KMS-11 (cell line): ENCODE measurements around the gene EHBP1L1.
"Not testable (repeated sequence)": the region's sequence is repeated elsewhere in the genome, so short reads cannot be mapped to it uniquely, and the experiment has no call there.

ENCODE experiments used
- H2AFZ ChIP-seq: fragments of 200-600 bp; sonication (generic); 2 replicates; pipeline ENCODE4 v1.6.1; 2016; ENCODE audit warnings: antibody characterized with exemption, mixed run types, low read depth
- H3K27ac ChIP-seq: fragments of 200-600 bp; sonication (generic); 2 replicates; pipeline ENCODE4 v1.6.1; 2016; ENCODE audit warnings: mild to moderate bottlenecking, mixed run types
- H3K27me3 ChIP-seq: fragments of 200-600 bp; sonication (generic); 2 replicates; pipeline ENCODE4 v1.6.1; 2017; ENCODE audit warnings: mild to moderate bottlenecking, low read depth, mixed run types, moderate library complexity; ENCODE audit not compliant: insufficient read depth
- H3K36me3 ChIP-seq: fragments of 200-600 bp; sonication (generic); 2 replicates; pipeline ENCODE4 v1.6.1; 2017; ENCODE audit warnings: mild to moderate bottlenecking, mixed run types; ENCODE audit not compliant: insufficient read depth
- H3K4me1 ChIP-seq: fragments of 200-600 bp; sonication (generic); 2 replicates; pipeline ENCODE4 v1.6.1; 2016; ENCODE audit warnings: mild to moderate bottlenecking, low read depth, mixed run types; ENCODE audit not compliant: poor library complexity, severe bottlenecking
- H3K4me2 ChIP-seq: fragments of 200-600 bp; sonication (generic); 2 replicates; pipeline ENCODE4 v1.7.0; 2016; ENCODE audit warnings: mild to moderate bottlenecking, mixed run types
- H3K4me3 ChIP-seq: fragments of 200-600 bp; sonication (generic); IDR thresholded peaks from 2 replicates; pipeline ENCODE4 v1.6.1; 2017; ENCODE audit warnings: low read depth, low read length, mixed read lengths; ENCODE audit not compliant: insufficient read depth
- H3K79me2 ChIP-seq: fragments of 200-600 bp; sonication (generic); 2 replicates; pipeline ENCODE4 v1.6.1; 2016; ENCODE audit warnings: low read depth, mixed run types; ENCODE audit not compliant: insufficient read depth
- H3K9ac ChIP-seq: fragments of 200-600 bp; sonication (generic); 2 replicates; pipeline ENCODE4 v1.6.1; 2016; ENCODE audit warnings: mild to moderate bottlenecking, mixed run types
- H4K20me1 ChIP-seq: fragments of 200-600 bp; sonication (generic); 2 replicates; pipeline ENCODE4 v1.6.1; 2016; ENCODE audit warnings: mild to moderate bottlenecking, mixed run types; ENCODE audit not compliant: insufficient read depth
- TF ChIP-seq, protein P1 (sequence below): fragments of 200-600 bp; sonication (generic); conservative IDR thresholded peaks from 2 replicates; pipeline ENCODE4 v1.6.1; 2017; ENCODE audit warnings: low read depth, mild to moderate bottlenecking, antibody characterized with exemption, low read length, moderate library complexity, mixed read lengths

Gene EHBP1L1

DNA sequence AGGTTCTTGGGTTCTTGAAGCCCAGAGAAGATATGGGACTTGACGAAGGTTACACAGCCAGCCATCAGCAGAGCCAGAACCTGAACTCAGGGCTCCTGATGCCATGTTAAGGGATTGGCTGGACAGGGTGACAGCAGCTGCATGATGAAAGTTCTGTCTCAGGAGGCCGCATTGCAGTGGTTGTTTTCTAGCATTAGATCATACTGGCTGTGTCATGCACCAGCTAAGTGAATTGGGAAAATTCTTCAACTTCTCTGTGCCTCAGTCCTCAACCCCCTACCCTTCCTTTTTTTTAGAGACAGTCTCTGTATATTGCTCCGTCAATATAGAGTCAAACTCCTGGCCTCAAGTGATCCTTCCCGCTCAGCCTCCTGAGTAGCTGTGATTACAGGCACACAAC is 12.3 kb upstream of the EHBP1L1 start:
- Histone ChIP-seq H3K27me3 (no peaks in the 10 kb centered on the region), H3K4me3 (no peak overlapping the region), H3K27ac (no peak overlapping the region), H3K9ac (no peak overlapping the region), H4K20me1 (no peaks in the 10 kb centered on the region), H3K36me3 (no peaks in the 10 kb centered on the region), H2AFZ (no peak overlapping the region), H3K4me2 (no peak overlapping the region), H3K4me1 (peaks cover 40% of the 10 kb centered on the region), H3K79me2 (peaks cover 22% of the 10 kb centered on the region)
- TF ChIP-seq, protein P1, sequence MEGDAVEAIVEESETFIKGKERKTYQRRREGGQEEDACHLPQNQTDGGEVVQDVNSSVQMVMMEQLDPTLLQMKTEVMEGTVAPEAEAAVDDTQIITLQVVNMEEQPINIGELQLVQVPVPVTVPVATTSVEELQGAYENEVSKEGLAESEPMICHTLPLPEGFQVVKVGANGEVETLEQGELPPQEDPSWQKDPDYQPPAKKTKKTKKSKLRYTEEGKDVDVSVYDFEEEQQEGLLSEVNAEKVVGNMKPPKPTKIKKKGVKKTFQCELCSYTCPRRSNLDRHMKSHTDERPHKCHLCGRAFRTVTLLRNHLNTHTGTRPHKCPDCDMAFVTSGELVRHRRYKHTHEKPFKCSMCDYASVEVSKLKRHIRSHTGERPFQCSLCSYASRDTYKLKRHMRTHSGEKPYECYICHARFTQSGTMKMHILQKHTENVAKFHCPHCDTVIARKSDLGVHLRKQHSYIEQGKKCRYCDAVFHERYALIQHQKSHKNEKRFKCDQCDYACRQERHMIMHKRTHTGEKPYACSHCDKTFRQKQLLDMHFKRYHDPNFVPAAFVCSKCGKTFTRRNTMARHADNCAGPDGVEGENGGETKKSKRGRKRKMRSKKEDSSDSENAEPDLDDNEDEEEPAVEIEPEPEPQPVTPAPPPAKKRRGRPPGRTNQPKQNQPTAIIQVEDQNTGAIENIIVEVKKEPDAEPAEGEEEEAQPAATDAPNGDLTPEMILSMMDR, result no peak

DNA sequence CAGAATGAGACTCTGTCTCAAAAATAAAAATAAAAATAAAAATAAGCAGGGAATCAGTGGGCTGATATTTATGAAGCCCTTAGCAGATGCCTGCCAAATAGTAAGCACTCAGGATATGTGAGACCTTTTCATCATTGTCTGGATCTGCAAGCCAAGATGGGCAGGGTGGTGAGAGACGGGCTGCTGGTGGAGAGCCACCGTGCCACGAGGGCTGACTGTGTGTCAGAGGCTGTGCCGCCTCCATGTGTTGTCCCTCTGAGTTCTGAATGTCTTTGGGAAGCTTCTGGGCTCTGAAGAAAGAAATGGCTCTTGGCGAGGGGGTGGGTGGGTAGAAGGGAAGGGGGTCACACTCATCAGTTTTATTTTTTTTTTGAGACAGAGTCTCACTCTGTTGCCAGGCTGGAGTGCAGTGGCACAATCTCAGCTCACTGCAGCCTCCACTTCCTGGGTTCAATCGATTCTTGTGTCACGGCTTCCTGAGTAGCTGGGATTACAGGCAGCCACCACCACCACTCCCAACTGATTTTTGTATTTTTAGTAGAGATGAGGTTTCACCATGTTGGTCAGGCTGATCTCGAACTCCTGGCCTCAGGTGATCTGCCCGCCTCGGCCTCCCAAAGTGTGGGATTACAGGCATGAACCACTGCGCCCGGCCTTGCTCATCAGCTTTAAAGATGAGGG is 10.8 kb upstream of the EHBP1L1 start:
- not testable (repeated sequence) for H3K36me3 ChIP-seq, H3K9ac ChIP-seq, H3K27me3 ChIP-seq, H2AFZ ChIP-seq, H4K20me1 ChIP-seq, H3K4me2 ChIP-seq, H3K27ac ChIP-seq, H3K4me3 ChIP-seq
- Histone ChIP-seq H3K4me1 (peaks cover 32% of the 10 kb centered on the region), H3K79me2 (peaks cover 28% of the 10 kb centered on the region)

DNA sequence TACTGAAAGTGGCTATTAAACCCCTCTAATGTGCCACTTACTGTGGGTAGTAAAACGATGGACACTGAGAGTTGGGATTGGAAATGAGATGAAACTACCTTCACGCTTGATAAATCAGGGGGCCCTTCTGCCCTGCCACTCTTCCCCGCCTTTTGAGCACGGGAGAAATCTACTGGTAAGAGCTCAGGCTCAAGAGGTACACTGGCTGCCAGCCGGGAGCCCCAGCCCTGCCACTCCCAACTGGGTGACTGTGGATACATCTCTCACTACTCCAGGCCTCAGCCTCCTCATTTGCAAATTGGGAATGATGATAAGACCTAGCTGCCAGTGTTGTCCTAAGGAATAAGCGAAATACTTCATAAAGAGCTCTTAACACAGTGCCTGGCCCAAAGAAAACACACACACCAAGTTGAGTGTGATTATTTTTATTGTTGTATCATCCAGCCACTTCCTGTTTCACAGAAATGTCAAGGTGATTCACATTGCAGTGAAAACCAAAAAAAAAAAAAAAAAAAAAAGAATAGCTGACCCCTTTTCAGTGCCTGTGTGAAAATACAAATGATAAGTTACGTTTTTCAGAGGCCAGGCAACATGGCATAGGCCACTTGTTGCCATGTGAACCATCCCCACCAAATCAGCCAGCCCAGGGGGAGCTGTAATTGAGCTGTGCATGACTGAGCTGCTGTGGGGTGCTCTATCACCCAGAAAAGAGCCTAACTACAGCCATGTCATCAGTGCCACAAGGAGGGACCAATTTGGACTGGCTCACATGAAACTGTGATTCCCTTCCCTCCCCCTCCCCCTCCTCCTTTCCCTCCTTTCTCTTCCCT is 10.0 kb upstream of the EHBP1L1 start:
- TF ChIP-seq, protein P1, result no peak
- H3K4me2 ChIP-seq, result no peak overlapping the region
- no peak overlapping the region for H3K27ac ChIP-seq
- no peaks in the 10 kb centered on the region for H3K27me3 ChIP-seq
- H4K20me1 ChIP-seq, result no peaks in the 10 kb centered on the region
- no peaks in the 10 kb centered on the region for H3K36me3 ChIP-seq
- H2AFZ ChIP-seq, result no peak overlapping the region
- H3K4me3 ChIP-seq, result no peak overlapping the region
- peaks cover 26% of the 10 kb centered on the region for H3K4me1 ChIP-seq
- H3K9ac ChIP-seq, result no peak overlapping the region
- peaks cover 32% of the 10 kb centered on the region for H3K79me2 ChIP-seq

DNA sequence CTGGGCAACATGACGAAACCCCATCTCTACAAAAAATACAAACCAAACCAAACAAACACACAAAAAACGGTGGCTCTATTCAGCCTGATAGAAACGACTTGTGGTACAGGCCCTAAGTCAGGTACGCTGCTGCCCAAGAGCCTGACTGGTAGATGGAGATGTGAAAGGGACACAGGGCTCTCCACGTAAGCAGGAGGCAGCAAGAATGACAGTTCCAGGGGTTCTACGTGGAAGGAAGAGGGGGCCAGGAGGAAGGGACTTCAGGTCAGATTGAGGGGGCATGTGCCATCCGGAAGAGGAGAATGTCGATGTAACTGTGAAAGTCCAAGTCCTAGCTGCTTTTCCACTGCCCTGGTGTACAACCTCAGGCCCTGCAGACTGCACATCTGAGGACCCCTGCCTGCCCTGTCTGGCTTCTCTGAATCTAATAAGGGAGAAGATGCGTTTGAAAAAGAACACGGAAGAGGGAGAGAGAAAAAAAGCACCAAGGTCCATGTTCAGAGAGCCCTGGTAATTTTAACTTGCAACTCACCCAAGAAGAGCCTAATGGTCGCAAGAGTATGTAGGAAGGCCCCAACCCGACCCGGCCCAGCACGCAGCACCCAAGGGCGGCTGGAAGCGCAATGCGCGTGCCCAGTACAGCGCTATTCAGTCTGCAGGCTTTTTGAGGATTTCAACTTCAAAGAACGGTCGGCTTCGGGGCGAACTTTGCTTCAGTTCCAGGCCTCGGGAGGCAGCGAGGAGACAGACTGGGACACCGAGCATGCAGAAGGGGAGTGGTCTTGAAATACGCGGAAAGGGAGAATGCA is 6.5 kb upstream of the EHBP1L1 start:
- H3K4me1 ChIP-seq, result peaks cover 42% of the 10 kb centered on the region
- no peaks in the 10 kb centered on the region for H3K27me3 ChIP-seq
- peak overlapping the region; percentile 72 for H3K9ac ChIP-seq
- no peaks in the 10 kb centered on the region for H3K36me3 ChIP-seq
- peak overlapping the region; percentile 84 for H3K27ac ChIP-seq
- H3K79me2 ChIP-seq, result peaks cover 50% of the 10 kb centered on the region
- no peak overlapping the region for H3K4me3 ChIP-seq
- TF ChIP-seq, protein P1, result no peak
- H3K4me2 ChIP-seq, result peak overlapping the region; percentile 88
- H2AFZ ChIP-seq, result peak overlapping the region; percentile 89
- no peaks in the 10 kb centered on the region for H4K20me1 ChIP-seq
